Astrocyte (in vitro differentiated cells and primary cell): ENCODE measurements around the gene PLLP. TPM values are rescaled to one million over a fixed set of nuclear protein-coding genes. Genes with fewer than 3 reads are reported as not detected.

Source experiments
- DNase-seq: peaks from one replicate; pipeline ENCODE4 v3.0.0-alpha.2; 2010; ENCODE audit warnings: low read depth
- FAIRE-seq: peaks from 2 replicates; lab custom pipeline; 2011; peaks lifted over from hg19 to GRCh38; lab: Jason Lieb, UNC
- H2AFZ ChIP-seq: 2 replicates; pipeline ENCODE4 v1.6.0; 2012; ENCODE audit warnings: low read depth, low read length, inconsistent platforms
- H3K27ac ChIP-seq: 2 replicates; pipeline ENCODE4 v1.5.1; 2011; ENCODE audit warnings: low read depth, low read length, inconsistent platforms
- H3K27me3 ChIP-seq: 2 replicates; pipeline ENCODE4 v1.6.0; 2011; ENCODE audit warnings: low read length, inconsistent platforms; ENCODE audit not compliant: insufficient read depth
- H3K36me3 ChIP-seq: 2 replicates; pipeline ENCODE4 v1.5.1; 2011; ENCODE audit warnings: low read length, inconsistent platforms; ENCODE audit not compliant: insufficient read depth
- H3K4me1 ChIP-seq: 2 replicates; pipeline ENCODE4 v1.5.1; 2011; ENCODE audit warnings: low read length, inconsistent platforms; ENCODE audit not compliant: insufficient read depth
- H3K4me2 ChIP-seq: 2 replicates; pipeline ENCODE4 v1.6.0; 2012; ENCODE audit warnings: low read length, inconsistent platforms
- H3K4me3 ChIP-seq: 2 replicates; pipeline ENCODE4 v1.5.1; 2011; ENCODE audit warnings: low read depth, mild to moderate bottlenecking, low read length, inconsistent platforms; ENCODE audit not compliant: insufficient read depth
- H3K79me2 ChIP-seq: 2 replicates; pipeline ENCODE4 v1.6.0; 2012; ENCODE audit warnings: mild to moderate bottlenecking, low read length, inconsistent platforms; ENCODE audit not compliant: insufficient read depth
- H3K9ac ChIP-seq: 2 replicates; pipeline ENCODE4 v1.6.0; 2012; ENCODE audit warnings: mild to moderate bottlenecking, low read length, inconsistent platforms
- H3K9me3 ChIP-seq: 2 replicates; pipeline ENCODE4 v1.5.1; 2012; ENCODE audit warnings: low read depth, mild to moderate bottlenecking, low read length, inconsistent platforms; ENCODE audit not compliant: insufficient read depth
- H4K20me1 ChIP-seq: 2 replicates; pipeline ENCODE4 v1.6.0; 2012; ENCODE audit warnings: low read length, inconsistent platforms; ENCODE audit not compliant: insufficient read depth
- H3K27ac Mint-ChIP-seq: one replicate; pipeline ENCODE4 v1.8.0; 2021; ENCODE audit warnings: mild to moderate bottlenecking, mixed read lengths; ENCODE audit not compliant: unreplicated experiment
- H3K27me3 Mint-ChIP-seq: one replicate; pipeline ENCODE4 v1.8.0; 2021; ENCODE audit warnings: low read depth, mixed read lengths; ENCODE audit not compliant: unreplicated experiment
- H3K36me3 Mint-ChIP-seq: one replicate; pipeline ENCODE4 v1.8.0; 2021; ENCODE audit warnings: low read depth, mixed read lengths; ENCODE audit not compliant: unreplicated experiment
- H3K4me1 Mint-ChIP-seq: one replicate; pipeline ENCODE4 v1.8.0; 2021; ENCODE audit warnings: low read depth, mixed read lengths; ENCODE audit not compliant: unreplicated experiment
- H3K4me3 Mint-ChIP-seq: one replicate; pipeline ENCODE4 v1.8.0; 2021; ENCODE audit warnings: mild to moderate bottlenecking, moderate library complexity, mixed read lengths; ENCODE audit not compliant: unreplicated experiment
- H3K9me3 Mint-ChIP-seq: one replicate; pipeline ENCODE4 v1.8.0; 2021; ENCODE audit warnings: mild to moderate bottlenecking, mixed read lengths; ENCODE audit not compliant: unreplicated experiment
- EZH2 ChIP-seq: IDR thresholded peaks from 2 replicates; pipeline ENCODE4 v1.6.1; 2012; ENCODE audit warnings: mild to moderate bottlenecking, low read length, inconsistent platforms; ENCODE audit not compliant: insufficient read depth
- total RNA-seq: library from RNA; stranded (reverse); gene quantifications from 2 replicates; pipeline ENCODE4 v1.2.1, GENCODE V29; 2021
- TF ChIP-seq, protein P1 (sequence below): IDR thresholded peaks from 2 replicates; pipeline ENCODE4 v1.5.1; 2011; ENCODE audit warnings: low read depth, mild to moderate bottlenecking, inconsistent platforms, low read length, moderate library complexity; ENCODE audit not compliant: insufficient read depth

The PLLP gene
- total RNA-seq, 1 donor from 2014 or later: 0.93 TPM

- peaks cover 11% of the 10 kb centered on the region for H3K4me1 ChIP-seq
- Mint-ChIP-seq H3K36me3 (peaks cover 1% of the 10 kb centered on the region), H3K9me3 (no peaks in the 10 kb centered on the region), H3K27me3 (no peaks in the 10 kb centered on the region), H3K27ac (no peak overlapping the region), H3K4me3 (no peak overlapping the region), H3K4me1 (peaks cover 5% of the 10 kb centered on the region)
- no peak overlapping the region for H3K4me3 ChIP-seq
- TF ChIP-seq EZH2: no peak
- TF ChIP-seq, protein P1, sequence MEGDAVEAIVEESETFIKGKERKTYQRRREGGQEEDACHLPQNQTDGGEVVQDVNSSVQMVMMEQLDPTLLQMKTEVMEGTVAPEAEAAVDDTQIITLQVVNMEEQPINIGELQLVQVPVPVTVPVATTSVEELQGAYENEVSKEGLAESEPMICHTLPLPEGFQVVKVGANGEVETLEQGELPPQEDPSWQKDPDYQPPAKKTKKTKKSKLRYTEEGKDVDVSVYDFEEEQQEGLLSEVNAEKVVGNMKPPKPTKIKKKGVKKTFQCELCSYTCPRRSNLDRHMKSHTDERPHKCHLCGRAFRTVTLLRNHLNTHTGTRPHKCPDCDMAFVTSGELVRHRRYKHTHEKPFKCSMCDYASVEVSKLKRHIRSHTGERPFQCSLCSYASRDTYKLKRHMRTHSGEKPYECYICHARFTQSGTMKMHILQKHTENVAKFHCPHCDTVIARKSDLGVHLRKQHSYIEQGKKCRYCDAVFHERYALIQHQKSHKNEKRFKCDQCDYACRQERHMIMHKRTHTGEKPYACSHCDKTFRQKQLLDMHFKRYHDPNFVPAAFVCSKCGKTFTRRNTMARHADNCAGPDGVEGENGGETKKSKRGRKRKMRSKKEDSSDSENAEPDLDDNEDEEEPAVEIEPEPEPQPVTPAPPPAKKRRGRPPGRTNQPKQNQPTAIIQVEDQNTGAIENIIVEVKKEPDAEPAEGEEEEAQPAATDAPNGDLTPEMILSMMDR: no peak
- peaks cover 9% of the 10 kb centered on the region for H3K27me3 ChIP-seq
- H4K20me1 ChIP-seq: no peaks in the 10 kb centered on the region
- H2AFZ ChIP-seq: no peak overlapping the region
- no peak for DNase-seq
- H3K27ac ChIP-seq: no peak overlapping the region
- H3K79me2 ChIP-seq: no peaks in the 10 kb centered on the region
- H3K4me2 ChIP-seq: no peak overlapping the region
- FAIRE-seq: no peak
- no peak overlapping the region for H3K9ac ChIP-seq
- no peaks in the 10 kb centered on the region for H3K36me3 ChIP-seq
- H3K9me3 ChIP-seq: no peaks in the 10 kb centered on the region
These were observed 18.8 kb upstream of the PLLP start for GRCh38 chr16:57303021-57303909.

- H3K4me3 ChIP-seq: no peak overlapping the region
- Mint-ChIP-seq H3K27me3 (no peaks in the 10 kb centered on the region), H3K36me3 (no peaks in the 10 kb centered on the region), H3K27ac (peak overlapping the region; percentile 66), H3K4me3 (no peak overlapping the region), H3K4me1 (peaks cover 5% of the 10 kb centered on the region), H3K9me3 (no peaks in the 10 kb centered on the region)
- no peak overlapping the region for H3K27ac ChIP-seq
- H3K79me2 ChIP-seq: no peaks in the 10 kb centered on the region
- H3K4me1 ChIP-seq: peaks cover 11% of the 10 kb centered on the region
- peaks cover 2% of the 10 kb centered on the region for H3K27me3 ChIP-seq
- H3K9ac ChIP-seq: no peak overlapping the region
- H3K4me2 ChIP-seq: peak overlapping the region; percentile 81
- H3K9me3 ChIP-seq: no peaks in the 10 kb centered on the region
- no peak for DNase-seq
- H3K36me3 ChIP-seq: no peaks in the 10 kb centered on the region
- H4K20me1 ChIP-seq: no peaks in the 10 kb centered on the region
- H2AFZ ChIP-seq: peak overlapping the region; percentile 70
- FAIRE-seq: no peak
- TF ChIP-seq, protein P1: no peak
- no peak for TF ChIP-seq EZH2
These were observed 16.8 kb upstream of the PLLP start for GRCh38 chr16:57301126-57301817.
